Measurements from ENCODE around the gene COPS9.

Gene COPS9

DNA sequence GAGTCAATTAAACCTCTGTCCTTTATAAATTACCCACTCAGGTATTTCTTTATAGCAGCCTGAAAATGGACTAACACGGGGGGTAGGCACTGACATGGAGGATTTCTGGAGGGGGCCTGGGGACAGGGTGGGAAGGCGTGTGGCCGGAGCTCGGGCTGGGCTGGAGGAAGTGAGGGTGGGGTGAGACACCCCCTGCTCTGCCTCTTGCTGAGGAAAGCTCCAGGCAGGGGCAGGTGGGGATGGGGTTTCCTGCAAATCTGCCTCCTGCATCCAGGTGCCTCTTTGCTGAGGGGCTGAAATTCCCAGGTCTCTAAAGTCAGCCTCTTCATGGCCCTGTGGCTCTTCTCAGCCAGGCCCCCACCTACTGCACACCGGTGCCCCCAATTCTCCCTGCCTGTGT lies 30.1 kb upstream of the COPS9 start:
- no peak for DNase-seq (ENCODE audit: low read depth in 2 of 2)

DNA sequence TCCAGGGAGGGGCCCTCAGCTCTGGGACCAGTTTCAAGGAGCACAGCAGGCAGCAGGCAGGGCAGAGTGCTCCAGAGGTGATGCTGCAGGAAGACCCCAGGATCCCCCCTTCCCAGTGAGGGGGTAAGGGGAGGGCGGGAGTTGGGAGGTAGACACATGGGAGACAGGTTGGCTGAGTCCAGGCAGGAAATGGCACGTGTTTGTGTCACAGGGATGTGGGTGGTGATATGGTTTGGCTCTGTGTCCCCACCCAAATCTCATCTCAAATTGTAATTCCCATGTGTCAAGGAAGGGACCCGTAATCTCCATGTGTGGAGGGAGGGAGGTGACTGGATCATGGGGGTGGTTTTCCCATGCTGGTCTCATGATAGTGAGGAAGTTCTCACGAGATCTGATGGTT lies 29.6 kb upstream of the COPS9 start:
- no peak for DNase-seq (ENCODE audit: low read depth in 2 of 2)

DNA sequence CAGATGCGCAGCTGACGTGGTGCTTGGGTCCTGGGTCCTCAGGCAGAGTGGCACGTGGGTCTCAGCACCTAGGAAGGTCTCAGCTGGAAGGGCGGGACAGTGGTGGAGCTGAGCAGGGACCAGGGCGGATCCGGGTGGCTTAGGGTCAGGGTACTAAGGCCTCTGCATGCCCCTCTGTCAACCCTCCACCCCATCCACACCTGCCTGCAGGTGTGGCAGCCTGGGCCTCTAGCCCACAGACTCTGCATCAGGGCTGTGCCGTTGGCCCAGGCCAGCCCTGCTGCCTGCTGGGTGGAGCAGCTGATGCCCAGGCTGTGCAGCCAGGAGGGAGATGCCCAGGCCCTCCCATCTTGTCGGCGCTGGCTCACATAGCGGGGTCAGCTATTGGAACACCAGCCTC lies 28.9 kb upstream of the COPS9 start:
- no peak for DNase-seq (ENCODE audit: low read depth in 2 of 2)

DNA sequence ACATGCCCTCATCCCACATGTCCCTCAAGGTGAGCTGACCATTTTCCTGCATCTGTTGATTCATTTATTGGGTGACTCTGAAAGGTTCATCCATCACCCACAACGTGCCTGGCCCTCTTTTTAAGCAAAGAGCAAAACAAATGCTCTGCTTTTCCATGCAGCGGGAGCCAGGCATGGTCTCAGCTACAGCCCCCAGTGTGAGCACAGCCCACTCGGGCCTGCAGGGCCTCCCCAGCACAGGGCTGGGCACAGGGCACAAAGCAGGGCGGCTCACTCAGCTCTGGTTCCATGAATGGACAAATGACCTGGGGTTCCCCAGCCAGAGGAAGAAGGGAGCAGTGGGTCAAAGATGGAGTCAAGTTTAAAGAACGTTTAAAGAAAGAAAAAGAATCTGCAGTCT lies 28.5 kb upstream of the COPS9 start:
- DNase-seq (ENCODE audit: low read depth in 2 of 2), result no peak

- DNase-seq (ENCODE audit: low read depth in 2 of 2), result no peak
Measured at GRCh38 chr2:240163844-240164574, 27.9 kb upstream of the COPS9 start.

DNA sequence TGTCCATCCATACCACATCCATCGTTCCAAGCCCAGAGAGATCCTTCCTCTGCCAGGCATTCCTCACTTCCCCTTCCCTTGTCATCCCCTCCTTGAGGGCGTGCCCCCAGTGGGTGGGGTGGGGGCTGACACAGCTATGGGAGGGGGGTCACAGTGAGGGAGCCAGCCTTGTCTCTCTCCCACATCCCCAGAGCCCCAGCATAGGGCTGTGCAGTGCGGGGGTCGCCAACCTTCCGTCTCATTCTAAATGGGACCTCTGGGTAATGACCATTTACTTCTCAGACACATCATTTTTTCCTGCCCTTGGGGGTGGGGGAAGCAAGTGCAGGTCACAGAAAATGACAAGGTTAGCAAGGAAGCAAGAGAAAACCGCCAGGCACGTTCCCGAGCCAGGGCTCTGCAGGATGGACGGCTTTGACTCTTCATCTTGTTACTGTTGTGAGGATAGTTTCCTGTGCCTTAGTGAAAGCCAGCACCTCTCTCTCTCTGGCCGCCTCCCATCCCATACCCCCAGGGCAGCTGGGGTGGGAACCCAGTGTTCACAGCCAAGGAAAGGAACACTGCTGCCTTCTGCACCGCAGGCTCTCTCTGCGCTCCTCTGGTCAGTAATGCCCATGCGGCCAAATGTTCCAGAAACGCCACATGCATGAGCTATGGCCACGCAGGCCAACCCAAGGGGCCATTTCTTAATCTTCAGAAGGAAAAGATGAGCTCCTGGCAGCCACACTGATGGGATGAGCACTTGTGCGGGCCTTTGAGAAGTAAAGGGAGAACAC lies 27.0 kb upstream of the COPS9 start:
- DNase-seq (ENCODE audit: low read depth in 2 of 2), result no peak

- no peak for DNase-seq (ENCODE audit: low read depth in 2 of 2)
Measured at GRCh38 chr2:240162531-240162930, 26.4 kb upstream of the COPS9 start.

- no peak for DNase-seq (ENCODE audit: low read depth in 2 of 2)
Measured at GRCh38 chr2:240162032-240162431, 25.9 kb upstream of the COPS9 start.

DNA sequence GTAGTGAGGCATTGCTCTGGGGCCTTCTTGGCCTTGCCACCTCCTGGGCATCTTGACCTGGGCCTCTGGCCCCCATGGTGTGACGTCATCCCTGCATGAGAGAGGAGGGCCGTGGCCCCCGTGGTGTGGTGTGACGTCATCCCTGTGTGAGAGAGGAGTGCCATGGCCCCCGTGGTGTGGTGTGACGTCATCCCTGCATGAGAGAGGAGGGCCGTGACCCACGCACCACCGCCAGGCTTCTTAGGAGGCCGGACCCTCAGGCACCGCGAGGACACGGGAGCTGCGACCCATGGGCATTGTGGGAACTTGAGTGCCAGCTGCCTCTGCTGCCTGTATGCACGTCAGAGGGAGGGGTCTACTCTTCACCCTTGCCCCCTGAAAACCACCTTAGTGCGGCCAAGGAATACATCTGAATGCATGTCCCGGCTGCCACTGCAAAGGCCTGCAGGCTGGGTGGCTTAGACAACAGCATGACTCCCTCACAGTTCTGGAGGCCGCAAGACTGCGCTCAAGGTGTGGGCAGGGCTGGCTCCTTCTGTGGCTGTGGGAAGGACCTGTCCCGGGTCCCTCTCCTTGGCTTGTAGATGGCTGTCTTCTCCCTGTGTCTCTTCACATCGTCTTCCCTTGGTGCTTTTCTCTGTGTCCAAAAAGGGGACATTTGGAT lies 25.1 kb upstream of the COPS9 start:
- no peak for DNase-seq (ENCODE audit: low read depth in 2 of 2)

DNA sequence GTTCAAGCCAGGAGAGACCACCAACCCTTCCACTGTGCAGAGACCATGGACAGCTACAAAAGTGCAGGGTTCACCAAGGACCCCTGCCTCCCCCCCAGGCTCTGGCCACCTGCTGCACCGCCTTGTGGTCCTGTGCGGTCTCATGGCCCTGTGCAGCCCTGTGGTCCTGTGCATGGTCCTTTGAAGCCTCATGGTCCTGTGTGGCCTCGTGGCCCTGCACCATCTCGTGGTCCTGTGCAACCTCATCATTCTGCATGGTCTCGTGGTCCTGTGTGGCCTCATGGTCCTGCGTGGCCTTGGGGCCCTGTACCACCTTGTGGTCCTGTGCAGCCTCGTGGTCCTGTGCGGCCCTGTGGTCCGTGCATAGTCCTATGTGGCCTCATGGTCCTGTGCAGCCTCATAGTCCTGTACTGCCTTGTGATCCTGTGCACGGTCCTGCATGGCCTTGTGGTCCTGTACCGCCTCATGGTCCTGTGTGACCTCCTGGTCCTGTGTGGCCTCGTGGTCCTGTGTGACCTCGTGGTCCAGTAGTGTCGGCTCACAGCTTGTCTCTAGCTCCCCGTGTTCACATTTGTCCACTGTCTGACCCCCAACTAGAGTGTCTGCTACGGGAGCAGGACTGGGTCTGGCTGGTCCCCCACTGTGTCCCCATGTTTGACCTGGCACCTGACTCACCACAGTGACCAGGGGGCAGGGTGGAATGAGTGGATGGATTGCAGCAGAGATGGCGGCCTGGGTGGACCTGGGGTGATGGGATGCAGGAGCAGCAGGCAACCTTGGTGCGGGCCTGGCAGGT lies 24.4 kb upstream of the COPS9 start:
- no peak for DNase-seq (ENCODE audit: low read depth in 2 of 2)

- no peak for DNase-seq (ENCODE audit: low read depth in 2 of 2)
Measured at GRCh38 chr2:240159251-240159839, 23.2 kb upstream of the COPS9 start.

GRCh38 chr2:240157147-240157470 lies 21.0 kb upstream of the COPS9 start:
- no peak for DNase-seq (ENCODE audit: low read depth in 2 of 2)

GRCh38 chr2:240156435-240157146 lies 20.5 kb upstream of the COPS9 start:
- no peak for DNase-seq (ENCODE audit: low read depth in 2 of 2)

DNA sequence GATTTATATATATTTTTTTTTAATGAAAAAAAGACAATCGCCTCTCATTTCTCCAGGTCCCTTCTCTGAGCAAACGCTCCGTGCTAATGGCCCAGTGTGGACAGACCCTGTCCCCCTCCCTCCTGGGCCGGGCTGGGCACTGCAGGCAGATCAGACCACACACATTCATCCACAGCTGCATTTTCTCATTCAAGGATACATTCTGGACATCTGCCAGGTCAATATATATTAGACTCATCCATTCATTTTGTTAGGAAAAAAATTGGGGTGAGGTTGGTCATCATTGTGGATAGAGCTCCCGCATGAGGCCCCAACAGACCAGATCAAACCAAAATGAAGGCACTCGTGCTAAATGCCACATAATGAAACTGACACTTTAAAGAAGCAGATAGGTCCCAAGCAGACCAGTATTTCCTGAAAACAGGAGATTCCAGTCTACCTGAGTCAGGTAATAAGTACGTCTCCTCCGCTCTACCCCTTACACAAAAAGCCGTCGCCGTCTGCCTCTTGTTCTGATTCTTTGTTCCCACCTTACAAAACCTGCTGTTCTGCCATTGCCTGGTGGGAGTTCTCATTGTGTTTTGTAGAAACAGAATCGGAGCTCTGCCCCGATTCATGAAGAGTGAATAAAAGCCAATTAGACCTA lies 19.8 kb upstream of the COPS9 start:
- no peak for DNase-seq (ENCODE audit: low read depth in 2 of 2)

- no peak for DNase-seq (ENCODE audit: low read depth in 2 of 2)
Measured at GRCh38 chr2:240155048-240155744, 19.1 kb upstream of the COPS9 start.

- no peak for DNase-seq (ENCODE audit: low read depth in 2 of 2)
Measured at GRCh38 chr2:240154606-240155005, 18.5 kb upstream of the COPS9 start.

DNA sequence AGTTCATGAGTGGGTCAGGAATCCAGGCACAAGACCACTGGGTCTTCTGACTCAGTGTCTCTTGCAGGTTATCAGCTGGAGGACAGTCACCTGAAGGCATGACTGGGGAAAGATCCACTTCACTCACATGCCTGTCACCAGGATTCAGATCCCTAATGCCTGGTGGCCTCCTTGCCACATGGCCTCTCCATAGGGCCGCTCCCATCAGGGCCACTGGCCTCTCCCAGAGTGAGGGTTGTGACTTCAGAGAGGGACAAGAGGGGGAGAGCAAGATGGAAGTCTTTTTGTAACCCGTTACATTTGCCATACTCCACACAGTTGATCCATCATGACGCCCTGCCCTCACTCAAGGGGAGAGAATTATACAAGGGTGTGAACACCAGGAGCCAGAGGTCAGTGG lies 17.3 kb upstream of the COPS9 start:
- DNase-seq (ENCODE audit: low read depth in 2 of 2), result no peak

GRCh38 chr2:240151477-240152031 lies 15.4 kb upstream of the COPS9 start:
- DNase-seq (ENCODE audit: low read depth in 2 of 2), result no peak

DNA sequence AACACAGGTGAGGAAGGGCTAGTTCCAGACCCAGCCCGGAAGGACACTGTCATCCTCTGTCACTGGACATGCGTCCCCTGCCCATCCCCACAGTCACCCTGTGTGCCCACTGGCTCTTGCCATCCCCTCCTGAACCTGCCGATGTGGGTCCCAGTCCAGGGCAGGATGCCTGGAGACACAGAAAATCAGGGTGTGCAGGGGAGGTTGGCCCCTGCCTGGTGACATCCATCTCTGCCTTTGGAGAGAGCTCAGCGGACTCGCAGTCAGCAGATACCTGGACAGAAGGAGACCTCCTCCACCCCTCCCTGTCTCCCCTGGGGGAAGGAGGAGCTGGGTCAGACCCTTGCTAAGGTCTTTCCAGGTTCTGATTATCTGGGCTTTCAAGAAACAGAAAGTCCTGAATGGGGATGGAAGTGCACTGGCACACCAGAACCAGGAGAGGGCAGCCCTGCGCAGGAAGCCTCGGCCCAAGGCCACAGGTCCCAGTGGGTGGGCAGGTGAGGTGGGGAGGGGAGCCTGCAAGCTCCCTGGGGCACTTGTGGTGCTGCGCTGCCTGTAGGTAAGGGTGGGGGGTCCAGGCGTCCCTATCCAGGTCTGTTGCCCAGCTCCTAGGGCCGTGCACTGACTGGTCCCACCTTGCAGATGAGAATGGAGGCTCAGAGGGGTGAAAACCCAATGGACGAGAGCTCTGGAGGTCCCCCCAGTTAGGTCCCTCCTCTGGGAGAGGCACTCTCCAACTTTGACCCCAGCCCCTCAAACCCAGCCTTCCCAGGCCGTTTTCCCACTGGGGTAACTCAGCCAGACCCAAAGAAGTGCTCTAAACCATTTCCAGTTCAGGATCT lies 14.1 kb upstream of the COPS9 start:
- DNase-seq (ENCODE audit: low read depth in 2 of 2), result no peak

Measured in fibroblast of skin of left biceps (primary cell).